Activated T-cell treated with anti-CD3 and anti-CD28 coated beads, Interleukin-2, amount 50 U/mL, for 4 hours (primary cell): ENCODE results near the gene ACSL1. TPM values are rescaled to one million over a fixed set of nuclear protein-coding genes. Genes with fewer than 3 reads are reported as not detected.

ENCODE experiments used
- ATAC-seq, 2 donors: fragments of 200-7000 bp; cut with Tn5 transposase; one replicate each; pipeline ENCODE4 v1.10.0; 2021
- DNase-seq: peaks from one replicate; pipeline ENCODE4 v3.0.0-alpha.2; 2020
- H3K27me3 Mint-ChIP-seq: one replicate; pipeline ENCODE4 v1.8.0; 2021; ENCODE audit warnings: low read depth, mixed read lengths
- H3K36me3 Mint-ChIP-seq: one replicate; pipeline ENCODE4 v1.8.0; 2022; ENCODE audit warnings: mixed read lengths; ENCODE audit not compliant: insufficient read depth
- H3K4me1 Mint-ChIP-seq: one replicate; pipeline ENCODE4 v1.8.0; 2021; ENCODE audit warnings: low read depth, mixed read lengths
- H3K4me3 Mint-ChIP-seq: one replicate; pipeline ENCODE4 v1.8.0; 2021; ENCODE audit warnings: mild to moderate bottlenecking, moderate library complexity, mixed read lengths
- H3K9me3 Mint-ChIP-seq: one replicate; pipeline ENCODE4 v1.8.0; 2021; ENCODE audit warnings: mixed read lengths
- total RNA-seq, 3 donors: library from RNA; stranded (reverse); gene quantifications; one replicate each; pipeline ENCODE4 v1.2.1, GENCODE V29; 2021

The ACSL1 gene
- total RNA-seq, 3 donors from 2014 or later, result 24.2 to 28.3 (median 28.1) TPM

GRCh38 chr4:184825141-184825895 lies 450 bp downstream of the ACSL1 start:
- peaks cover 30% of the 10 kb centered on the region for H3K4me1 Mint-ChIP-seq
- ATAC-seq (peak; percentile 51 to 56), DNase-seq (peak; percentile 27)
- no peaks in the 10 kb centered on the region for H3K9me3 Mint-ChIP-seq
- peak overlapping the region; percentile 88 for H3K4me3 Mint-ChIP-seq
- H3K36me3 Mint-ChIP-seq, result no peaks in the 10 kb centered on the region
- no peaks in the 10 kb centered on the region for H3K27me3 Mint-ChIP-seq

DNA sequence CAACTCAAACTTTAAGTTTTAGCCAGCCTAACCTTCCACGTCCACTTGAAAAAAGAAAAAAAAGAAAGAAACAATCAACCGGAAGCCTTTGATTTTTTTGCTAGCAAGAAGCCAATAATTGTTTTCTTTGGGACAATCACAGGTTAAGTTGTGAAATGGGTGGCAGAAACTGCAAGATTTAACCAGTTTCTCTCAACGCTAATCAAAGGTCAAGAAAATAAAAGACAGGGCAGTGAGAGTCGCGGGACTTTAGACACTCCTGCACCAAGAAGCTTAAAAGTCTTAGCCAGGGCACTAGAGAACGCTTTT lies 1.0 kb downstream of the ACSL1 start:
- Mint-ChIP-seq H3K27me3 (no peaks in the 10 kb centered on the region), H3K4me1 (peaks cover 30% of the 10 kb centered on the region), H3K9me3 (no peaks in the 10 kb centered on the region), H3K4me3 (peak overlapping the region; percentile 88), H3K36me3 (no peaks in the 10 kb centered on the region)
- no peak for DNase-seq
- ATAC-seq, result no peak

GRCh38 chr4:184824081-184824775 lies 1.5 kb downstream of the ACSL1 start:
- no peaks in the 10 kb centered on the region for H3K9me3 Mint-ChIP-seq
- H3K4me1 Mint-ChIP-seq, result peaks cover 30% of the 10 kb centered on the region
- H3K27me3 Mint-ChIP-seq, result no peaks in the 10 kb centered on the region
- ATAC-seq (no peak), DNase-seq (no peak)
- H3K4me3 Mint-ChIP-seq, result peak overlapping the region; percentile 88
- no peaks in the 10 kb centered on the region for H3K36me3 Mint-ChIP-seq

GRCh38 chr4:184823014-184823413 lies 2.8 kb downstream of the ACSL1 start:
- DNase-seq, result no peak
- Mint-ChIP-seq H3K9me3 (no peaks in the 10 kb centered on the region), H3K36me3 (no peaks in the 10 kb centered on the region), H3K4me1 (peaks cover 38% of the 10 kb centered on the region), H3K27me3 (no peaks in the 10 kb centered on the region), H3K4me3 (no peak overlapping the region)
- ATAC-seq, result no peak

DNA sequence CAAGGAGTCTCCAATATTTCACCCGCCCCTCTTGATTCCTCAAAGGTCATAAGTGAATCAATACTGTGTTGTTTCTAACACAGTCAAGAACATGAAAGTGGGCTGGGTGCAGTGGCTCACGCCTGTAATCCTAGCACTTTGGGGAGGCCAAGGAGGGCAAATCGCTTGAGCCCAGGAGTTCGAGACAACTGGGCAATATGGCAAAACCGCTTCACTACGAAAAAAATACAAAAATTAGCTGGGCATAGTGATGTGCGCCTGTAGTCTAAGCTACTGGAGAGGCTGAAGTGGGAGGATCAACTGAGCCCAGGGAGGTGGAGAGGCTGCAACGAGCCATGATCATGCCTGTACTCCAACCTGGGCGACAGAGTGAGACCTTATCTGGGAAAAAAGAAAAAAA lies 3.4 kb downstream of the ACSL1 start:
- no peak for DNase-seq
- H3K9me3 Mint-ChIP-seq, result no peaks in the 10 kb centered on the region
- no peak overlapping the region for H3K4me3 Mint-ChIP-seq
- no peak for ATAC-seq
- H3K27me3 Mint-ChIP-seq, result no peaks in the 10 kb centered on the region
- peaks cover 38% of the 10 kb centered on the region for H3K4me1 Mint-ChIP-seq
- no peaks in the 10 kb centered on the region for H3K36me3 Mint-ChIP-seq

DNA sequence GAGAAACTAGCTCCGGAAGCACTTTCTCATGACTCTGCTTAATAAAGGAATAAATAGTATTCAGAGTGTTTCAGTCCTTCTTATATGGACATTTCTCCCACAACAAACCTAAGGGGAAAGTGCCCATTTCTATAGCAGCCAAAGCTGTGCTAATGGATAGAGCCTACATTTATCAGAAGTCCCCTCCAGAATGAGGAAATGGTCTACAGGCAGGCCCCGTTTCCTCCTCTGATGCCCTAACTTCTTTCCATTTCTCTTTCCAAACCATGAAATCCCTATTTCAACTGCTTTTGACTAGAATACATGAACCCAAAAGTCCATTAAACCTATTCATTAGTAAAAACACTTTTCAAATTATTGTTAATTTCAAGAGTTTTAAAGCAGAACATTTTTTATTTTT lies 4.5 kb downstream of the ACSL1 start:
- Mint-ChIP-seq H3K36me3 (no peaks in the 10 kb centered on the region), H3K27me3 (no peaks in the 10 kb centered on the region), H3K4me3 (no peak overlapping the region), H3K9me3 (no peaks in the 10 kb centered on the region), H3K4me1 (peaks cover 40% of the 10 kb centered on the region)
- DNase-seq, result no peak
- no peak for ATAC-seq

DNA sequence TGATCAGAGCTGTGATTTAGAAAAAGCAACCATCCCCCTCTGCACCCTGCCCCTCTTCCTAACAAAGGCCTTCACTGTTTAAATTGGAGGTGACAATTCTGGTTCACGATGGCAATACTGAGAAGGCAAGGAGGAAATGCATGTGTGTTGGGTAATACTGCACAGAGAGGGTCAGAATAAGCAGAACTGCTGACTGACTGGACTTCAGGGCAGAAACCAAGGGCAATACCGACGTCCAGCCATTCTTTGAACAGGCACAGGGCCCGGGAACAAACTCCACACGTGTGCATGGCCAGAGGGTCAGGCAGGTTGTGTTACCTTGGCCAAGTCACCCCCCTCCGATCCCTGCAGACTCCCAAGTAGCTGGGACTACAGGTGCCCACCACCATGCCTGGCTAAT lies 6.0 kb downstream of the ACSL1 start:
- no peak for ATAC-seq
- no peak for DNase-seq
- H3K9me3 Mint-ChIP-seq, result no peaks in the 10 kb centered on the region
- peaks cover 48% of the 10 kb centered on the region for H3K4me1 Mint-ChIP-seq
- H3K4me3 Mint-ChIP-seq, result no peak overlapping the region
- H3K36me3 Mint-ChIP-seq, result no peaks in the 10 kb centered on the region
- H3K27me3 Mint-ChIP-seq, result no peaks in the 10 kb centered on the region

GRCh38 chr4:184818216-184818564 lies 7.6 kb downstream of the ACSL1 start:
- ATAC-seq (peak; percentile 35 to 39), DNase-seq (no peak)
- no peaks in the 10 kb centered on the region for H3K9me3 Mint-ChIP-seq
- H3K27me3 Mint-ChIP-seq, result no peaks in the 10 kb centered on the region
- H3K36me3 Mint-ChIP-seq, result peaks cover 2% of the 10 kb centered on the region
- no peak overlapping the region for H3K4me3 Mint-ChIP-seq
- H3K4me1 Mint-ChIP-seq, result peaks cover 35% of the 10 kb centered on the region

DNA sequence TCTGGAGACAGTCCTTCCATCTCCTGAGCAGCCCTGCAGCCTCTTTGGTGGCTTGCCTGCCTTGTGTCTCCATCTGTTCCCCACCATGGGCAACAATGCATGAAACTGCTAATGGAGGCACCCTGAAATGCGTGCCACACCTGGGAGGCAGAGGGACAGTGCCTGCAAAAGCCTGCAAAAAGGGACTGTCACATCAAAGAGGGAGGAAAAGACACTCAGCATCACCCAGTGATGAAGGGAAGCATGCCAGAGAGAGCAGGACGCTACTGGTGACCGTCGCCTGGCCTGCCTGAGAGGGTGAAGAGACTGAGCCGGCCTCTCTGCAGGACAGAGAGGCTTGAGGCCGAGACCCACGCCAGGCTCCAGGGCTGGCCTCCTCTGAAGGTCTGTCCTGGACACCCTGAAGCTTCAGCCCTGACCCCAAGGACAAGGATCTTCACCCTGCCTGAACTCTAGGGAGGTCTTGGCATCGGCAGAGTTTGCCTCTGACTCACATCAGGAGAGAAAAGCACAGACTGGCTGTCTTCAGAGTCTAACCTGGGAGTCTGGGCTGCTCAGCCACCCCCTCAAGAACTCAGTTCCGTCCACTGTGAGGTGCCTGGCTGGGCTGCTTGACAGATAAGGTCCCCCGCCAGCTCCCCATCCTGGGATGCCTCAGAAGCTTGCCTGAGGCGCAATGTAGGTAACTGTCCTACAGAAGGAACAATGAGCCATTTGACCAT lies 8.1 kb downstream of the ACSL1 start:
- peaks cover 31% of the 10 kb centered on the region for H3K4me1 Mint-ChIP-seq
- H3K4me3 Mint-ChIP-seq, result no peak overlapping the region
- no peak for ATAC-seq
- H3K36me3 Mint-ChIP-seq, result peaks cover 6% of the 10 kb centered on the region
- H3K27me3 Mint-ChIP-seq, result no peaks in the 10 kb centered on the region
- no peak for DNase-seq
- H3K9me3 Mint-ChIP-seq, result no peaks in the 10 kb centered on the region

DNA sequence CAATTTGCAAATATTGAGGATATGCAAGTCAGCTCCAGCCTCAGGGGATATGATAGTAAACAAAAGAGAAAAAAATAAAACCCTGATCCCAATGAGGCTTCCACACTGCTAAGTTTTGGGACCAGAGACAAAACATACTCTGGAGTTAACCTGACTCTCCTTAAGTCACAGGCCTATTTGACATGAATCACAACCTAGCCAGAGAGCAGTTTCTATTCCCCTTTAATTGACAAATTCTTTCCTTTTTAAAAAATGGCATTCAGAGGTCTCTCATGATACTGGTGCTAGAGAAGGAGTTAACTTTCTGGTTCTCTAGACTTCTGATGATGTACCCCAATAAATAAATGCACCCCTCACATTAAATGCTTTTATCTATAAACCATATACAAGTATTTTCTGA lies 8.8 kb downstream of the ACSL1 start:
- H3K9me3 Mint-ChIP-seq, result no peaks in the 10 kb centered on the region
- H3K4me1 Mint-ChIP-seq, result peaks cover 31% of the 10 kb centered on the region
- peak in 1 of 2 donors; percentile 25 for ATAC-seq
- no peaks in the 10 kb centered on the region for H3K27me3 Mint-ChIP-seq
- H3K4me3 Mint-ChIP-seq, result no peak overlapping the region
- DNase-seq, result no peak
- peaks cover 6% of the 10 kb centered on the region for H3K36me3 Mint-ChIP-seq

GRCh38 chr4:184815046-184815877 lies 10.5 kb downstream of the ACSL1 start:
- H3K9me3 Mint-ChIP-seq, result no peaks in the 10 kb centered on the region
- H3K36me3 Mint-ChIP-seq, result peaks cover 6% of the 10 kb centered on the region
- H3K4me3 Mint-ChIP-seq, result no peak overlapping the region
- DNase-seq, result no peak
- peak; percentile 35 to 42 for ATAC-seq
- peaks cover 34% of the 10 kb centered on the region for H3K4me1 Mint-ChIP-seq
- H3K27me3 Mint-ChIP-seq, result no peaks in the 10 kb centered on the region

- ATAC-seq (no peak), DNase-seq (no peak)
- no peaks in the 10 kb centered on the region for H3K9me3 Mint-ChIP-seq
- no peak overlapping the region for H3K4me3 Mint-ChIP-seq
- H3K4me1 Mint-ChIP-seq, result peaks cover 34% of the 10 kb centered on the region
- H3K27me3 Mint-ChIP-seq, result no peaks in the 10 kb centered on the region
- H3K36me3 Mint-ChIP-seq, result peaks cover 6% of the 10 kb centered on the region
Measured at GRCh38 chr4:184814686-184815045, 11.1 kb downstream of the ACSL1 start.

DNA sequence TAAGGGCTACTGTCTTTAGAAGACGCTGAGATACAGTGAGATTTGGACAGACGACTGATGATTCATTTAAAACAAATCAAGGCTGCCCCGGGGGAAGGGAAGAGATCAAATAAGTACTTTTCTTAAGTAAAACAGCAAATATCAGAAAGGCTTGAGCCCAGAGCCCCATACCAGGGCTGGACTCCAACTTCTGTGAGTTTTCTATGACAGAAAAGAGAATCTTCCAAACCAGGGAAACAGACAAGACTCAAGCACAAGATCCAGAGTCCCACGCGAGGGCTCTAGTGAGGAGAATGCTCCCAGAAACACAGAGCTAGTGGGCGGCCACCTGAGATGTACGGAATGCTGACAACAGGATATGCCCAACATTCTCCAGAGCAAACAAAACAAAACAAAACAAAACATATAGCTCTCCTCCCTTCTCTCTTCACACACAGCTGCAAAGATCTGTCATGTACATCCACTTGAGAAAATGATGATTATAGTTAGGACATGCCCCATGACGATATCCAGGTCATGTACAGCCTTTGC lies 13.1 kb downstream of the ACSL1 start:
- no peak for ATAC-seq
- Mint-ChIP-seq H3K4me3 (no peak overlapping the region), H3K4me1 (peaks cover 28% of the 10 kb centered on the region), H3K27me3 (no peaks in the 10 kb centered on the region), H3K36me3 (peaks cover 6% of the 10 kb centered on the region), H3K9me3 (no peaks in the 10 kb centered on the region)
- no peak for DNase-seq

GRCh38 chr4:184812199-184812542 lies 13.6 kb downstream of the ACSL1 start:
- DNase-seq, result no peak
- H3K4me1 Mint-ChIP-seq, result peaks cover 27% of the 10 kb centered on the region
- no peaks in the 10 kb centered on the region for H3K9me3 Mint-ChIP-seq
- H3K36me3 Mint-ChIP-seq, result peaks cover 6% of the 10 kb centered on the region
- H3K27me3 Mint-ChIP-seq, result no peaks in the 10 kb centered on the region
- no peak for ATAC-seq
- H3K4me3 Mint-ChIP-seq, result no peak overlapping the region
